Osteocyte (in vitro differentiated cells): ENCODE measurements around the gene TSHZ2. TPM values are rescaled to one million over a fixed set of nuclear protein-coding genes. Genes with fewer than 3 reads are reported as not detected.

Experiments
- DNase-seq: peaks from one replicate; pipeline ENCODE4 v3.0.0; 2021; ENCODE audit warnings: mixed read lengths; ENCODE audit not compliant: unreplicated experiment; ENCODE audit errors: extremely low spot score
- H3K27ac Mint-ChIP-seq: one replicate; pipeline ENCODE4 v1.8.0; 2021; ENCODE audit warnings: mild to moderate bottlenecking, mixed read lengths; ENCODE audit not compliant: unreplicated experiment
- H3K27me3 Mint-ChIP-seq: one replicate; pipeline ENCODE4 v1.8.0; 2021; ENCODE audit warnings: mixed read lengths; ENCODE audit not compliant: unreplicated experiment
- H3K36me3 Mint-ChIP-seq: one replicate; pipeline ENCODE4 v1.8.0; 2021; ENCODE audit warnings: mixed read lengths; ENCODE audit not compliant: unreplicated experiment
- H3K4me1 Mint-ChIP-seq: one replicate; pipeline ENCODE4 v1.8.0; 2021; ENCODE audit warnings: mixed read lengths; ENCODE audit not compliant: unreplicated experiment
- H3K4me3 Mint-ChIP-seq: one replicate; pipeline ENCODE4 v1.8.0; 2021; ENCODE audit warnings: mild to moderate bottlenecking, moderate library complexity, mixed read lengths; ENCODE audit not compliant: unreplicated experiment
- H3K9me3 Mint-ChIP-seq: one replicate; pipeline ENCODE4 v1.8.0; 2021; ENCODE audit warnings: mixed read lengths; ENCODE audit not compliant: unreplicated experiment
- CTCF ChIP-seq: fragments of 200-600 bp; sonication (generic); IDR thresholded peaks from 2 replicates; pipeline ENCODE4 v1.5.0; 2021; ENCODE audit warnings: antibody characterized with exemption, mild to moderate bottlenecking, moderate library complexity
- total RNA-seq: library from RNA; stranded (reverse); gene quantifications from 2 replicates; pipeline ENCODE4 v1.2.1, GENCODE V29; 2021

Gene TSHZ2
- total RNA-seq, 1 donor from 2014 or later: not detected

GRCh38 chr20:53061192-53062108, 89.3 kb downstream of the TSHZ2 start:
- Mint-ChIP-seq H3K27me3 (no peaks in the 10 kb centered on the region), H3K9me3 (no peaks in the 10 kb centered on the region), H3K36me3 (no peaks in the 10 kb centered on the region), H3K4me1 (no peaks in the 10 kb centered on the region), H3K27ac (no peak overlapping the region), H3K4me3 (no peak overlapping the region)
- DNase-seq: no peak
- no peak for TF ChIP-seq CTCF

GRCh38 chr20:53064935-53065334, 92.8 kb downstream of the TSHZ2 start:
- no peak for DNase-seq
- no peak overlapping the region for H3K4me3 Mint-ChIP-seq
- no peak for TF ChIP-seq CTCF
- H3K27ac Mint-ChIP-seq: no peak overlapping the region
- no peaks in the 10 kb centered on the region for H3K36me3 Mint-ChIP-seq
- H3K9me3 Mint-ChIP-seq: no peaks in the 10 kb centered on the region
- H3K27me3 Mint-ChIP-seq: no peaks in the 10 kb centered on the region
- no peaks in the 10 kb centered on the region for H3K4me1 Mint-ChIP-seq

- H3K9me3 Mint-ChIP-seq: no peaks in the 10 kb centered on the region
- H3K27ac Mint-ChIP-seq: no peak overlapping the region
- H3K27me3 Mint-ChIP-seq: no peaks in the 10 kb centered on the region
- no peak for DNase-seq
- no peak for TF ChIP-seq CTCF
- no peaks in the 10 kb centered on the region for H3K4me1 Mint-ChIP-seq
- H3K36me3 Mint-ChIP-seq: no peaks in the 10 kb centered on the region
- H3K4me3 Mint-ChIP-seq: no peak overlapping the region
Observed at GRCh38 chr20:53068241-53068640, 96.1 kb downstream of the TSHZ2 start.

- TF ChIP-seq CTCF: no peak
- H3K4me1 Mint-ChIP-seq: no peaks in the 10 kb centered on the region
- no peaks in the 10 kb centered on the region for H3K36me3 Mint-ChIP-seq
- H3K27ac Mint-ChIP-seq: no peak overlapping the region
- no peak overlapping the region for H3K4me3 Mint-ChIP-seq
- DNase-seq: no peak
- H3K9me3 Mint-ChIP-seq: no peaks in the 10 kb centered on the region
- H3K27me3 Mint-ChIP-seq: no peaks in the 10 kb centered on the region
Observed at GRCh38 chr20:53069132-53069531, 97.0 kb downstream of the TSHZ2 start.

- Mint-ChIP-seq H3K36me3 (no peaks in the 10 kb centered on the region), H3K4me1 (no peaks in the 10 kb centered on the region), H3K27me3 (no peaks in the 10 kb centered on the region), H3K4me3 (no peak overlapping the region), H3K9me3 (no peaks in the 10 kb centered on the region), H3K27ac (no peak overlapping the region)
- no peak for TF ChIP-seq CTCF
- no peak for DNase-seq
Observed at GRCh38 chr20:53070224-53070623, 98.1 kb downstream of the TSHZ2 start.
